Measurements from ENCODE around the gene TCF12.

Gene TCF12

GRCh38 chr15:57134851-57135250 lies 216.4 kb downstream of the TCF12 start:
- no peak overlapping the region for H3K4me3 ChIP-seq (replicated peaks; ENCODE audit: low read depth, low read length)
- TF ChIP-seq CTCF (IDR thresholded peaks at IDR 0.05; ENCODE audit: low read length, missing control alignments) = no peak
- peak; percentile 75 for DNase-seq (ENCODE audit: low read depth)

- no peak for TF ChIP-seq CTCF (IDR thresholded peaks at IDR 0.05; ENCODE audit: low read length, missing control alignments)
- DNase-seq (ENCODE audit: low read depth) = no peak
- no peak overlapping the region for H3K4me3 ChIP-seq (replicated peaks; ENCODE audit: low read depth, low read length)
Observed at GRCh38 chr15:57135800-57136199, 217.4 kb downstream of the TCF12 start.

GRCh38 chr15:57138349-57138788 lies 219.9 kb downstream of the TCF12 start:
- no peak overlapping the region for H3K4me3 ChIP-seq (replicated peaks; ENCODE audit: low read depth, low read length)
- peak; percentile 95 for TF ChIP-seq CTCF (IDR thresholded peaks at IDR 0.05; ENCODE audit: low read length, missing control alignments)
- peak; percentile 88 for DNase-seq (ENCODE audit: low read depth)

- no peak overlapping the region for H3K4me3 ChIP-seq (replicated peaks; ENCODE audit: low read depth, low read length)
- DNase-seq (ENCODE audit: low read depth) = no peak
- TF ChIP-seq CTCF (IDR thresholded peaks at IDR 0.05; ENCODE audit: low read length, missing control alignments) = no peak
Observed at GRCh38 chr15:57143511-57144078, 225.2 kb downstream of the TCF12 start.

- no peak for DNase-seq (ENCODE audit: low read depth)
- TF ChIP-seq CTCF (IDR thresholded peaks at IDR 0.05; ENCODE audit: low read length, missing control alignments) = no peak
- H3K4me3 ChIP-seq (replicated peaks; ENCODE audit: low read depth, low read length) = no peak overlapping the region
Observed at GRCh38 chr15:57144448-57144847, 226.0 kb downstream of the TCF12 start.

- H3K4me3 ChIP-seq (replicated peaks; ENCODE audit: low read depth, low read length) = no peak overlapping the region
- DNase-seq (ENCODE audit: low read depth) = peak; percentile 86
- peak; percentile 73 for TF ChIP-seq CTCF (IDR thresholded peaks at IDR 0.05; ENCODE audit: low read length, missing control alignments)
Observed at GRCh38 chr15:57146506-57147201, 228.2 kb downstream of the TCF12 start.

- H3K4me3 ChIP-seq (replicated peaks; ENCODE audit: low read depth, low read length) = no peak overlapping the region
- DNase-seq (ENCODE audit: low read depth) = no peak
- TF ChIP-seq CTCF (IDR thresholded peaks at IDR 0.05; ENCODE audit: low read length, missing control alignments) = no peak
Observed at GRCh38 chr15:57147621-57148020, 229.2 kb downstream of the TCF12 start.
